Panc1 (cell line): ENCODE measurements around the gene RPS24. TPM values are rescaled to one million over a fixed set of nuclear protein-coding genes. Genes with fewer than 3 reads are reported as not detected.

ENCODE experiments used
- ATAC-seq: fragments of 200-7000 bp; cut with Tn5 transposase; 2 replicates; pipeline ENCODE4 v1.9.1; 2020; ENCODE audit warnings: mild to moderate bottlenecking, moderate library complexity
- Bru-seq: library from RNA; stranded (reverse); fragments of 400-500 nt; gene quantifications from one replicate; lab custom pipeline; 2021; lab: Mats Ljungman, UMichigan
- BruChase-seq, 2 experiments: library from RNA; stranded (reverse); fragments of 400-500 nt; gene quantifications; one replicate each; lab custom pipeline; 2021; lab: Mats Ljungman, UMichigan
- BruUV-seq: library from RNA; stranded (reverse); fragments of 400-500 nt; replicated peaks from 2 replicates; lab custom pipeline; 2021; lab: Mats Ljungman, UMichigan
- CTCF ChIA-PET: fragments of 300-600 bp; sonication (Branson Sonifier 250); formaldehyde crosslinking; loops from one replicate; lab custom pipeline; 2022; ENCODE audit warnings: antibody characterized with exemption; lab: Charles Lee
- POLR2A ChIA-PET: fragments of 300-600 bp; sonication (Branson Sonifier 250); formaldehyde crosslinking; loops from one replicate; lab custom pipeline; 2022; ENCODE audit warnings: antibody characterized with exemption; lab: Charles Lee
- DNase-seq: peaks from one replicate; pipeline ENCODE4 v3.0.0-alpha.2; 2010; ENCODE audit warnings: low read depth, low spot score
- H3K27ac ChIP-seq: 2 replicates; pipeline ENCODE4 v1.5.1; 2011; ENCODE audit warnings: mild to moderate bottlenecking, low read length, inconsistent platforms
- H3K27me3 ChIP-seq: fragments of 200-500 bp; sonication (Bioruptor generic); 2 replicates; pipeline ENCODE4 v1.6.0; 2014; ENCODE audit warnings: low read length, inconsistent platforms; ENCODE audit not compliant: control insufficient read depth, insufficient read depth
- H3K36me3 ChIP-seq: fragments of 200-500 bp; sonication (Bioruptor generic); 2 replicates; pipeline ENCODE4 v1.5.1; 2014; ENCODE audit warnings: inconsistent platforms, mild to moderate bottlenecking, low read length, moderate library complexity; ENCODE audit not compliant: control insufficient read depth, insufficient read depth
- H3K4me1 ChIP-seq: 2 replicates; pipeline ENCODE4 v1.5.1; 2011; ENCODE audit warnings: inconsistent platforms, mild to moderate bottlenecking, low read length, moderate library complexity; ENCODE audit not compliant: control insufficient read depth, insufficient read depth
- H3K4me3 ChIP-seq, 2 experiments: 2 replicates each; pipeline ENCODE4 v1.5.1; 2011 to 2012; ENCODE audit warnings: low read depth in 2 of 2, low read length in 2 of 2, mild to moderate bottlenecking in 2 of 2, inconsistent platforms in 1 of 2, moderate library complexity in 1 of 2
- H3K9me3 ChIP-seq: fragments of 200-500 bp; sonication (Bioruptor generic); 2 replicates; pipeline ENCODE4 v1.5.1; 2014; ENCODE audit warnings: low read depth, mild to moderate bottlenecking, inconsistent platforms, low read length, moderate library complexity; ENCODE audit not compliant: control insufficient read depth, insufficient read depth
- POLR2AphosphoS5 ChIP-seq: IDR thresholded peaks from 2 replicates; pipeline ENCODE4 v1.6.1; 2012; ENCODE audit warnings: mild to moderate bottlenecking, low read depth, low read length, moderate library complexity
- SIN3A ChIP-seq: IDR thresholded peaks from 2 replicates; pipeline ENCODE4 v1.6.1; 2012; ENCODE audit warnings: low read depth, mild to moderate bottlenecking, low read length, moderate library complexity, borderline replicate concordance; ENCODE audit not compliant: insufficient read depth
- TCF7L2 ChIP-seq: IDR thresholded peaks from 2 replicates; pipeline ENCODE4 v1.6.1; 2011; ENCODE audit warnings: mild to moderate bottlenecking, low read depth, low read length, inconsistent platforms
- in situ Hi-C: cut with HindIII; loops from 2 replicates; pipeline ENCODE4 v1.10.0; 2016; ENCODE audit warnings: low sequenced_read_pairs, low pct_unique_long_range_greater_than_20kb
- intact Hi-C: fragments of 100-400 bp; cut with micrococcal nuclease; formaldehyde crosslinking; loops from one replicate; pipeline ENCODE4 v1.10.0; 2022; ENCODE audit not compliant: unreplicated experiment
- long read RNA-seq: library from polyadenylated mRNA; unstranded; transcript quantifications from one replicate; pipeline ENCODE4 v2.0.0, GENCODE V29; 2021; ENCODE audit not compliant: unreplicated experiment
- polyA plus RNA-seq: library from polyadenylated mRNA; unstranded; fragments of >200 nt; gene quantifications from one replicate; pipeline ENCODE4 v1.2.1, GENCODE V29; 2012; ENCODE audit warnings: missing spikeins; ENCODE audit not compliant: insufficient read length
- total RNA-seq: library from RNA; stranded (reverse); gene quantifications from one replicate; pipeline ENCODE4 v1.2.1, GENCODE V29; 2021; ENCODE audit not compliant: unreplicated experiment
- TF ChIP-seq, protein P1 (sequence below), 2 experiments: IDR thresholded peaks; 2 replicates each; pipeline ENCODE4 v1.6.1; 2011 to 2012; ENCODE audit warnings: low read depth in 2 of 2, control low read depth in 1 of 2, low read length in 1 of 2, mild to moderate bottlenecking in 1 of 2, moderate library complexity in 1 of 2; ENCODE audit not compliant: insufficient read depth in 1 of 2
- TF ChIP-seq, protein P2 (sequence below): fragments of 450-650 bp; IDR thresholded peaks from 2 replicates; pipeline ENCODE4 v1.5.1; 2017; ENCODE audit warnings: mild to moderate bottlenecking

The RPS24 gene
- 1,400 TPM for total RNA-seq
- 1,577 TPM for polyA plus RNA-seq
- Bru-seq, nascent RNA: percentile 98 among the genes with signal in this experiment
- BruChase-seq, experiment 1, labeled RNA remaining after a 2-hour chase: percentile 97 among the genes with signal in this experiment
- percentile 96 among the genes with signal in this experiment for BruChase-seq, experiment 2, labeled RNA remaining after a 6-hour chase
- long read RNA-seq, transcript RPS24-214 (5 exons, 634 nt): major isoform, 60 of 872 reads
- long read RNA-seq, partial matches to known transcripts: 796 of 872 reads
- long read RNA-seq, other reads (novel, unspliced or antisense): 9 of 872 reads

DNA sequence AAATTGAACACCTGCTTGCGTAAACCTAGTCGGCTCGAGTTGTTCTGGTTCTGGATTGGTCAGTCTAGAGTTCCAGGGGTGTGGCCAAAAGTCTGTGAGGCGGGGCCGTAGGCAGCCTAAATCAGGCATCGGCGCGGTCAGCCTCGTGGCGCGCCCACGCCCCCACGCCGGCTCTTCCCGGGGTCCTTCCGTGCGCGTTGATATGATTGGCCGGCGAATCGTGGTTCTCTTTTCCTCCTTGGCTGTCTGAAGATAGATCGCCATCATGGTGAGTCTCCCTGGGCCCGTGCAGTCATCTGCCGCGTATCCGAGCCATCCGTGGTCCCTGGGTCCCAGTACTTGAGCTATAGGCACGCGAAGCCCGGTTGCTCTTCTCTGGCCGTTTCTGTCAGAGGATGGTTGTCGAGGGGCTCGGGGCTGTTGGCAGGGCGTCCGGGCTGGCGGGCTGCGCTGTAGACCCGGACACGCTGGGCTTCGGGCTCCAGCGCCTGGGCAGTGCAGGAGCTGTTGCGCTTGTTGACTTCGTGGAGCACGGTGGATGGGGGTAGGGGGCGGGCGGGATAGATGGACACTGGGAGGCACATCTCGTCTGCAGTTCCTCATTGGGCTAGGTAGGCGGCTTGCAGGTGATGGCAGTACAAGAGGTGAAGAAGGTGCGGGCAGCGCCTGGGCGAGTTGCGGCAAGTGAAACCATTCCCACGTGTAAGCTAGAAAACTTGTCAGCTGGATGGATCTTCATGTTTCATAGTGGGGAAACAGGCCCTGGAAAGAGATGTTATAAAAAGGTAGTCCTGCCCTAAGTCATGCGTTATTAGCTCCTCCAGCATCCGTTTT, at the start of gene RPS24:
Gene RPS24, plus strand, starts transcription at position 227 of the 834 bp plus-strand sequence. Its CDS starts 39 bp downstream, at position 266.
- H3K27me3 ChIP-seq: no peaks in the 10 kb centered on the region
- intact Hi-C loops (no loop called here), in situ Hi-C loops (no loop called here)
- ChIA-PET POLR2A (no interaction called here), CTCF (no interaction called here)
- peak within 1 kb of the TSS; percentile 87 to 92 for H3K4me3 ChIP-seq
- BruUV-seq: no TSS peak
- peaks cover 43% of the 10 kb centered on the region for H3K36me3 ChIP-seq
- ATAC-seq: peak; percentile 95
- TF ChIP-seq, protein P1, sequence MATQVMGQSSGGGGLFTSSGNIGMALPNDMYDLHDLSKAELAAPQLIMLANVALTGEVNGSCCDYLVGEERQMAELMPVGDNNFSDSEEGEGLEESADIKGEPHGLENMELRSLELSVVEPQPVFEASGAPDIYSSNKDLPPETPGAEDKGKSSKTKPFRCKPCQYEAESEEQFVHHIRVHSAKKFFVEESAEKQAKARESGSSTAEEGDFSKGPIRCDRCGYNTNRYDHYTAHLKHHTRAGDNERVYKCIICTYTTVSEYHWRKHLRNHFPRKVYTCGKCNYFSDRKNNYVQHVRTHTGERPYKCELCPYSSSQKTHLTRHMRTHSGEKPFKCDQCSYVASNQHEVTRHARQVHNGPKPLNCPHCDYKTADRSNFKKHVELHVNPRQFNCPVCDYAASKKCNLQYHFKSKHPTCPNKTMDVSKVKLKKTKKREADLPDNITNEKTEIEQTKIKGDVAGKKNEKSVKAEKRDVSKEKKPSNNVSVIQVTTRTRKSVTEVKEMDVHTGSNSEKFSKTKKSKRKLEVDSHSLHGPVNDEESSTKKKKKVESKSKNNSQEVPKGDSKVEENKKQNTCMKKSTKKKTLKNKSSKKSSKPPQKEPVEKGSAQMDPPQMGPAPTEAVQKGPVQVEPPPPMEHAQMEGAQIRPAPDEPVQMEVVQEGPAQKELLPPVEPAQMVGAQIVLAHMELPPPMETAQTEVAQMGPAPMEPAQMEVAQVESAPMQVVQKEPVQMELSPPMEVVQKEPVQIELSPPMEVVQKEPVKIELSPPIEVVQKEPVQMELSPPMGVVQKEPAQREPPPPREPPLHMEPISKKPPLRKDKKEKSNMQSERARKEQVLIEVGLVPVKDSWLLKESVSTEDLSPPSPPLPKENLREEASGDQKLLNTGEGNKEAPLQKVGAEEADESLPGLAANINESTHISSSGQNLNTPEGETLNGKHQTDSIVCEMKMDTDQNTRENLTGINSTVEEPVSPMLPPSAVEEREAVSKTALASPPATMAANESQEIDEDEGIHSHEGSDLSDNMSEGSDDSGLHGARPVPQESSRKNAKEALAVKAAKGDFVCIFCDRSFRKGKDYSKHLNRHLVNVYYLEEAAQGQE (IDR thresholded peaks at IDR 0.05; ENCODE audit: insufficient read depth in 1 of 2, low read depth in 2 of 2, low read length in 1 of 2): no peak
- no peak; the same call in 1 of the 2 replicates for TF ChIP-seq TCF7L2
- TF ChIP-seq SIN3A: peak; percentile 95
- TF ChIP-seq, protein P2, sequence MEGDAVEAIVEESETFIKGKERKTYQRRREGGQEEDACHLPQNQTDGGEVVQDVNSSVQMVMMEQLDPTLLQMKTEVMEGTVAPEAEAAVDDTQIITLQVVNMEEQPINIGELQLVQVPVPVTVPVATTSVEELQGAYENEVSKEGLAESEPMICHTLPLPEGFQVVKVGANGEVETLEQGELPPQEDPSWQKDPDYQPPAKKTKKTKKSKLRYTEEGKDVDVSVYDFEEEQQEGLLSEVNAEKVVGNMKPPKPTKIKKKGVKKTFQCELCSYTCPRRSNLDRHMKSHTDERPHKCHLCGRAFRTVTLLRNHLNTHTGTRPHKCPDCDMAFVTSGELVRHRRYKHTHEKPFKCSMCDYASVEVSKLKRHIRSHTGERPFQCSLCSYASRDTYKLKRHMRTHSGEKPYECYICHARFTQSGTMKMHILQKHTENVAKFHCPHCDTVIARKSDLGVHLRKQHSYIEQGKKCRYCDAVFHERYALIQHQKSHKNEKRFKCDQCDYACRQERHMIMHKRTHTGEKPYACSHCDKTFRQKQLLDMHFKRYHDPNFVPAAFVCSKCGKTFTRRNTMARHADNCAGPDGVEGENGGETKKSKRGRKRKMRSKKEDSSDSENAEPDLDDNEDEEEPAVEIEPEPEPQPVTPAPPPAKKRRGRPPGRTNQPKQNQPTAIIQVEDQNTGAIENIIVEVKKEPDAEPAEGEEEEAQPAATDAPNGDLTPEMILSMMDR: no peak
- peak; percentile 100 for TF ChIP-seq POLR2AphosphoS5
- H3K27ac ChIP-seq: peak within 1 kb of the TSS; percentile 99
- no peaks in the 10 kb centered on the region for H3K9me3 ChIP-seq
- DNase-seq: peak; percentile 97
- peaks cover 41% of the 10 kb centered on the region for H3K4me1 ChIP-seq

DNA sequence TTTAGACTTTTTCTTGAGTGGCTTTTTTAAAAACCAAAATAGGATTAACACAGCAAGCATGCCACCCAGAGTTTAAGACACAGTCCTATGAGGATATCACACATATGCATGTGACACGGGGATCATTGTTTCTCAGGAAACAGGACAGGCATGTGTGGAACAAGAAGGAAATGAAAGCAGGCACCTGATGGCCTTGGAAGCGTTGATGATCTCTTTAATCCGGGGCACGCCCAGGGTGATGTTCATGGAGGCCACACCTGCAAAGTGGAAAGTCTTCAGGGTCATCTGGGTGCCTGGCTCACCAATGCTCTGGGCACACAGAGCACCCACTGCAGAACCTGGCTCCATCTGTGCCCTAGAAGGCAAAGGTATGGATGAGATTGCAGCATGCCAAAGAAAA, 48.7 kb upstream of the RPS24 start:
- H3K27ac ChIP-seq: no peak overlapping the region
- POLR2A ChIA-PET: no interaction called here
- no peaks in the 10 kb centered on the region for H3K4me1 ChIP-seq
- no peak for ATAC-seq
- no peak for DNase-seq
- H3K36me3 ChIP-seq: peaks cover 44% of the 10 kb centered on the region
- BruUV-seq: no TSS peak
- CTCF ChIA-PET: no interaction called here
- TF ChIP-seq, protein P2: no peak
- no peak for TF ChIP-seq TCF7L2
- no peak for TF ChIP-seq POLR2AphosphoS5
- TF ChIP-seq, protein P1 (IDR thresholded peaks at IDR 0.05; ENCODE audit: insufficient read depth in 1 of 2, low read depth in 2 of 2, low read length in 1 of 2): no peak
- no peak for TF ChIP-seq SIN3A
- in situ Hi-C loops (no loop called here), intact Hi-C loops (no loop called here)
- no peaks in the 10 kb centered on the region for H3K9me3 ChIP-seq
- H3K27me3 ChIP-seq: no peaks in the 10 kb centered on the region
- H3K4me3 ChIP-seq: no peak overlapping the region
